IPS-15b (cell line): ENCODE data around the gene LONP2.
A peak's percentile ranks its signal among the peaks of the same experiment; 100 is the strongest.
"Not testable (repeated sequence)": the region's sequence is repeated elsewhere in the genome, so short reads cannot be mapped to it uniquely, and the experiment has no call there.

Experiments
- H3K27me3 ChIP-seq: one replicate; pipeline ENCODE4 v1.6.1; 2013; ENCODE audit warnings: low read length; ENCODE audit not compliant: control insufficient read depth, insufficient read depth
- H3K36me3 ChIP-seq: one replicate; pipeline ENCODE4 v1.6.1; 2013; ENCODE audit warnings: low read length; ENCODE audit not compliant: control insufficient read depth, insufficient read depth
- H3K4me1 ChIP-seq: one replicate; pipeline ENCODE4 v1.6.1; 2013; ENCODE audit warnings: mild to moderate bottlenecking, low read length; ENCODE audit not compliant: control insufficient read depth, insufficient read depth
- H3K4me3 ChIP-seq: one replicate; pipeline ENCODE4 v1.5.1; 2013; ENCODE audit warnings: low read depth, low read length
- H3K9ac ChIP-seq: one replicate; pipeline ENCODE4 v1.6.1; 2013; ENCODE audit warnings: low read depth, mild to moderate bottlenecking, low read length
- H3K9me3 ChIP-seq: one replicate; pipeline ENCODE4 v1.6.1; 2013; ENCODE audit warnings: mild to moderate bottlenecking, low read length; ENCODE audit not compliant: control insufficient read depth, insufficient read depth

LONP2 gene

DNA sequence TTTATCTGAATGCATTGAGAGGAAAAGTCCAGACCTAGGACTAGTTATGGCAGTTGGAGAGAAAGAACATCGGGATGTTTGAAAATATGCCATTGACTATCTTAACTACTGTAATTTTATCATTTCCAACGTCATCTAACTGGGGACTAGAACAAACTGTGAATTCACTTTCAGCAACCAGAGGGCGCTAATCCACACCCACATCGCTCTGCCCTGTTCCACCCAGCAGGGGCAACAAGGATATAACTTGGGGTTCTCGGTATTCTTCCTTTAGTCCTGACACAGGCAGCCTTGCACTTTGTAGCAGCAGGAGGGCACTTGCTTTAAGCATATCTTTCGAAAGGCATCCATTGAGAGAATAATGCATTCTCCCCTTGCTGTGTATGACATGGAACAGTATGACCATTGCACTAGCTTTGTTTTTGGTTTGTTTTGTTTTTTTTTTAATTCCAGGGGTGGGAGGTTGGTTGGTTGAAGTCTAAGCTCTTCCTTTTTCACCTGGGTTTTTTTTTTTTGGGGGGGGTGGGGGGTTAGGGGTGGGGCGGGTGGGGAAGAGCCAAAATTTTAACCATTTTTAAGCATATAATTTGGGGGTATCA lies 109.6 kb downstream of the LONP2 start:
- Histone ChIP-seq H3K4me1 (peaks cover 2% of the 10 kb centered on the region), H3K9ac (no peak overlapping the region), H3K4me3 (no peak overlapping the region), H3K36me3 (peaks cover 3% of the 10 kb centered on the region), H3K27me3 (no peaks in the 10 kb centered on the region), H3K9me3 (no peaks in the 10 kb centered on the region)

DNA sequence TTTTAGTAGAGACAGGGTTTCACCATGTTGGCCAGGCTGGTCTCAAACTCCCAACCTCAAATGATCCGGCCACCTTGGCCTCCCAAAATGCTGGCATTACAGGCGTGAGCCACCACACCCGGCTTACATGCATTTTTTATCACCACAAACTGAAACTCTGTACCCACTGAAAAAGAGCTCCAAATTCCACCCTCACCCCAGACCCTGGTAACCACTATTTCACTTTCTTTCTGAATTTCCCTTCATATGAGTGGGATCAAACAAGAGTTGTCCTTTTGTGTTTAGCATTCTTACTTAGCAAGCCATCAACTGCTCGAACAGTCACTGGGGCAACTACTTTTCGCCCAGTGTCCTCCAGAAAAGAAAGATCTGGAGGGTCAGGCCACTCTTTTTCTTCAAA lies 110.3 kb downstream of the LONP2 start:
- not testable (repeated sequence) for H3K9me3 ChIP-seq, H3K27me3 ChIP-seq, H3K36me3 ChIP-seq, H3K4me1 ChIP-seq, H3K4me3 ChIP-seq, H3K9ac ChIP-seq

DNA sequence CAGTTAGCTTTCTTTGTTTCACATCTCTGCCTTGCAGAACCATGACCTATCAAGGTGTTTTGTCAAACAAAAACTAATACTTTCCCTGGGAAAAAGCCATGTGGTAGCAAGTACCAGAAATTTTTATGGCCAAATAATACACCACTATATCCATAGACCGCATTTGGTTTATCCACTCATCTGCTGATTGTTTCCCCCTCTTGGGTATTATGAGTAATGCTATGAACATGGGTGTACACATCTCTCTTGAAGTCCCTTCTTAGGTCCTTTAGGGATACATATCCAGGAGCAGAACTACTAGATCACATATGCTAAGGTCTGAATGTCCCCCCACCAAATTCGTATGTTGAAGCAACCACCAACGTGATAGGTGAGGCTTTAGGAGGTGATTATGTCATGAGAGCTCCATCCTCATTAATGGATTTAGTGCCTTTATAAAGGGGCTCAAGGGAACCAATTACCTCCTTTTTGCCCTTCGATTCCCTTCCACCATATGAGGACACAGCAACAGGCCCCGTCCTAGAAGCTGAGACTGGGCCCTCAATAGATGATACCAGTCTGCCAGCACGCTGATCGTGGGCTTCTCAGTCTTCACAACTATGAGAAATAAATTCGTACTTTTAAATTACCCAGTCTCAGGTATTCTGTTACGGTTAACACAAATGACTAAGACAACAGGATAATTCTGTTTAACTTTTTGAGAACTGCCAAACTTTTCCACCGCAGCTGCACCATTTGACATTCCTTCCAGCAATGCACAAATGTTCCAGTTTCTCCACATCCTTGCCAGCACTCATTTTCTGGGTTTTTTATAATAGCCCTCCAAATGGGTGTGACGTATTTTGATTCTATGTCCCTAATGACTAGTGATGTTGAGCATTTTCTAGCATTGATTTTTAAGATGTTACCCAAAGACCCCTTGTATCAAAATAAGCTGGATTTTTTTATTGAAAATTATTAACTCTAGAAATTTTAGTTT lies 111.1 kb downstream of the LONP2 start:
- Histone ChIP-seq H3K27me3 (no peaks in the 10 kb centered on the region), H3K4me3 (no peak overlapping the region), H3K4me1 (peaks cover 2% of the 10 kb centered on the region), H3K9me3 (no peaks in the 10 kb centered on the region), H3K36me3 (no peaks in the 10 kb centered on the region), H3K9ac (no peak overlapping the region)

DNA sequence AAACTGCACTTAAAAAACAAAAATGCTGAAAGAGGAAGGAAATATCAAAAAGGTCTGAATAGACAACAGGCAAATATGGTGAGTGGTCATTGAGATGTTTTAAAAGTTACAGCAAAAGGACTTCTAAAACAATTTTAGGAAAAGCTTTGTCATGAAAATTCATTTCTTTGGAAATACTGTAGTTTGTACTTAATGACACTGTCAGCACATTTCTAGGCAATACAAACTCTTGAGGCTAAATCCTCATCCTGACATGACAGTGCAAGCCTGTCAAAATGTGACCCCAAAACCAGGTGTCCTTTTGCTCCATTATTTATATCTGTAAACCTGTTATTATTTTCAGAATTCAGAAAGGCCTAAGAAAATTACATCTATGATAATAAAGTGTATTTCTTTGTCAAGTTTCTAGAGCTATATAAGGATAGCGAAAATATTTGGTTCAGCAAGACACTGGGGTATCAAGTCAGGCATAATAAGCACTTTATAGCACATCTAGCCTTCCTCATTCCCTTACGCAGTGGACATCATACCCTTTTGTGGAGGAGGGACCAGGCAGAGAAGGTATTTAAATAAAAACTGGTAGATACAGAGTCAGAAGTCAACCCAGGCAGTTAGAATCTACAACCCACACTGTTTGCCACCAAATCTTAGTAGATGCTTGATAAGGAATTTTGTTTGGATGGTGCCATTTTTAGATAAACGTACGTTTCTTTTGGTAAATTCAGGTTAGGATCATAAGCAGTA lies 112.7 kb downstream of the LONP2 start:
- Histone ChIP-seq H3K4me1 (peaks cover 2% of the 10 kb centered on the region), H3K9ac (no peak overlapping the region), H3K27me3 (no peaks in the 10 kb centered on the region), H3K4me3 (no peak overlapping the region), H3K36me3 (no peaks in the 10 kb centered on the region), H3K9me3 (no peaks in the 10 kb centered on the region)

DNA sequence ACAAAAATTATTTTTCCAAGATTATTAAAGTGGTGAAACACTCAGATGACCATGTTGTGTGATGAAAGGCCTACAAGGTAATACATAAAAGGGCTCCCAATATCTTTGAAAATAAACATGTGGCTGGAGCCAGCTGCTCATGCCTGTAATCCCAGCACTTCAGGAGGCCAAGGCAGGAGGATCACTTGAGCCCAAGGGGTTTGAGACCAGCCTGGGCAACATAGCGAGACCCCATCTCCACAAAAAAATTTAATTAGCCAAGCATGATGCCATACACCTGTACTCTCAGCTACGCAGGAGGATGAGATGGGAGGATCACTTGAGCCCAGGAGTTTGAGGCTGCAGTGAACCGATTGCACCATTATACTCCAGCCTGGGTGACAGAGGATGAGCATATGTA lies 114.3 kb downstream of the LONP2 start:
- Histone ChIP-seq H3K4me3 (no peak overlapping the region), H3K27me3 (no peaks in the 10 kb centered on the region), H3K9me3 (no peaks in the 10 kb centered on the region), H3K9ac (no peak overlapping the region), H3K36me3 (no peaks in the 10 kb centered on the region), H3K4me1 (peaks cover 2% of the 10 kb centered on the region)

DNA sequence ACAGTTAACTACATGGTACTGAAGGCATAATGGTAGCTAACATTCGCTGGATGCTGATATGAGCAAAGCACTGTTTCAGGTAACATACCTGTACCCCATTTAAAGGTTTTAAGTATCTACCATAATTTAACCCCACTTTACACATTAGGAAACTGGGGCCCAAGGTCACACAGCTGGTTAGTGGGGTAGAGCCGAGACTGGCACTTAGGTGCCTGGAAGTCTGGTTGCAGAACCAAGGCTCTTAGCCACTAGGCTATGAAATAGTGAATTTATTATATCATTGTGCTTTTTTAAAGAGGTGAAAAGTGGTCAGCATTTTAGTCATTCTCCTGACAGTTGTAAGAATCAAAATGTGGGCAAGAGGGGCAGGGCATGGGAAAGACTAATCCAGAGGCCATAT lies 115.9 kb downstream of the LONP2 start:
- no peak overlapping the region for H3K4me3 ChIP-seq
- no peaks in the 10 kb centered on the region for H3K9me3 ChIP-seq
- no peaks in the 10 kb centered on the region for H3K36me3 ChIP-seq
- H3K4me1 ChIP-seq, result peaks cover 4% of the 10 kb centered on the region
- H3K9ac ChIP-seq, result no peak overlapping the region
- H3K27me3 ChIP-seq, result no peaks in the 10 kb centered on the region

DNA sequence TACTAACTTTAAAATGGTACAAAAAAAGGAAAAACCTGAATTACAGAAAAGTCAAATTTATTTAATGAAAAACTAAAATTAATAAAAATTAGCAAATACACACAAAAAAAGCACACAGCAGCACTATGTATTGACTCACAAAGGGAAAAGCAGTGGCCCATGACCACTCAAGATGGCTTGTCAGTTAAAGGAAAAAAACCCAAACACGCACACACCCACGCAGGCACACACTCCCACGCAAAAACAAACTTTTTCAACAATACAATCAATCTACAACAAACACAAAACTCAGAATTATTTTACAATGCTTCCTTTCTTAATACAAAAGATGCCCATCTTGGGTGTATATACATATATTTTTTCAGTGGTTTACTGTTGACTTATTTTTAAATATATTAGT lies 116.9 kb downstream of the LONP2 start:
- Histone ChIP-seq H3K27me3 (no peaks in the 10 kb centered on the region), H3K9me3 (no peaks in the 10 kb centered on the region), H3K4me3 (no peak overlapping the region), H3K9ac (no peak overlapping the region), H3K4me1 (peaks cover 6% of the 10 kb centered on the region), H3K36me3 (no peaks in the 10 kb centered on the region)

DNA sequence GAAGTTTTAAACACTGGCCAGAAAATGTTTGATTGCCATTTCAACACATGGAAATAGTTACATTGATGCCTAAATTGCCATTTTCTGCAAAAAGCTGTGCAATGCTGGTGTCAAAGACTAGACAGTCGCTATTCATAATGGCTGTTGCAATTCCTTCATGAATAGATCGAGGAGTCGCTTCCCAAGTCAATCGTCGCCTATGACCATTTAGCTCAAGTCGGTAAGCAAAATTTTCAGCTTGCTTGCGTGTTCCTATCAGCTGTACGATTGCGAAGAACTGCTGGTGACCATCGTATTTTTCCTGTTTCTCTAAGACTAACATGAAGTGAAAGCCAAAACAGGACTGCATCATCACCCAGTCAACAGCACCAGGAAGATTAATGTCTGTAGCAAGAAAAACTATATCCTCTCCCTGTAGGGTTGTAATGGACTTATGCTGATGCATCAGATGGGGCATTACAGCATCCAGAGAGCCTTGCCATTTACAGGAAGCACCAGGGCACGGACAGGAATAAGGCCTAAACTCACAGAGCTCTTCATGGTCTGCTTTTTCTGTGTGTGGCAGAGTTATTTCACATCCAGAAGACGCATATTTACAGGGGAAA lies 117.5 kb downstream of the LONP2 start:
- Histone ChIP-seq H3K27me3 (no peaks in the 10 kb centered on the region), H3K9me3 (no peaks in the 10 kb centered on the region), H3K36me3 (no peaks in the 10 kb centered on the region), H3K9ac (no peak overlapping the region), H3K4me3 (no peak overlapping the region), H3K4me1 (peaks cover 6% of the 10 kb centered on the region)

DNA sequence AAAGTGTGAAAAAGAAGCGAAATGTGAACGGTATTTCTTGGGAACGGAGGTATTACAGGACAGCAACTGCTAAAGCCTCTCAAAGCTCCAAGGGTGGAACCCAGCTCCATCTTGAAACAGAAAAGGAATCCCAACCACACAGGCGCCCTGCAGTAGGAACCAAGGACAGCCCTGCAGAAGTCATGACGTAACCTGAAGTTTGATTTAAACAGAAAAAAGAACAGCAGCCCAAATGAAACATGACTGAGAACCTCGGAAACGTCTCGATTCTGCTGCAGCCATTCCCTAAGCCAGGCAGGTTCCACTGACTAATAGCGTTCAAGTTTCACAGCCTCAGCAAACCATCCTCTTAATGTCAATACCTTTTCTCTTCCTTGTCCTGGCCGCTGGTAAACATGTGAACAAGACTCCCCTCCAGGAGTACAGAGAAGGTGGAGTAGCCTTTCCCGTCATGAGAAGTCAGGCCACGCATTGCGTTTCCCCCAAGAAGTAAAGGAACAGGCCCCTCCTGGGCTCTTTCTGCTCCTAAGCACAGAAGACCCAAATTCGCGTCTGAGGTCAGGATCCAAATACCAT lies 121.0 kb downstream of the LONP2 start:
- Histone ChIP-seq H3K27me3 (no peaks in the 10 kb centered on the region), H3K36me3 (no peaks in the 10 kb centered on the region), H3K4me1 (peaks cover 13% of the 10 kb centered on the region), H3K9ac (peak overlapping the region; percentile 82), H3K4me3 (peak overlapping the region; percentile 78), H3K9me3 (no peaks in the 10 kb centered on the region)

DNA sequence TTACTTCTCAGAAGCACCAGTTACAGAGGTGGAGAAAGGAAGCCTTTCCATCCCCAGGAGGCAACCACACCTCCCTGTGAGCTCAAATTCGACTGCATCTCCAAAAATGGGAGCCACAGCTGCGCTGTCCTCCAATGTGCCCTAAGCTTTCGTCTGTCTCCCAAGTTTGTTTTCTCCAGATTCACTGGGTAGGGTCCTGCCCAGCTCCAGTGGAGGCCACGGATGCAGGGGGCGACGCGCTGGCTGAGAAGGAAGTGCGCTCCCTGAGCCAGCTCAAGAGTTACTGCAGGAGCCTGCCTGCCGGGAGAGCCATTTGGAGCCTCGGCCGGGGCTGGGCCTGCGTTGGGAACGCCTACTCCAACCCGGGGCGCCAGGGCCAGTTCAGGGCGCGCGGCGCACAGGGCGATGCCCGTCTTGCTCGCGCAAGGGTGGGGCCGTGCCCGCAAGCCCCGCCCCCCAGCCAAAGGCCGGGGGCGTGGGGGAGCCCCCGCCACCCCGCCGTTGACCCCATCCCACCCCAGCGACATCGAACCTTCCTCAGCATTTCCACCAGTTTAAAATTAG lies 121.6 kb downstream of the LONP2 start:
- Histone ChIP-seq H3K4me3 (peak overlapping the region; percentile 79), H3K9me3 (no peaks in the 10 kb centered on the region), H3K36me3 (no peaks in the 10 kb centered on the region), H3K4me1 (peaks cover 15% of the 10 kb centered on the region), H3K9ac (peak overlapping the region; percentile 82), H3K27me3 (no peaks in the 10 kb centered on the region)
